Measurements from ENCODE around the gene TTC12.

- TF ChIP-seq CTCF (IDR thresholded peaks at IDR 0.05) (no peak), EP300 (IDR thresholded peaks at IDR 0.05) (no peak), POLR2A (IDR thresholded peaks at IDR 0.05) (no peak)
Observed at GRCh38 chr11:113286009-113286408, 28.4 kb upstream of the TTC12 start.
